PC-3 (cell line): ENCODE data around the gene LUC7L. TPM values are rescaled to one million over a fixed set of nuclear protein-coding genes. Genes with fewer than 3 reads are reported as not detected.

ENCODE experiments used
- ATAC-seq: fragments of 200-7000 bp; cut with Tn5 transposase; 2 replicates; pipeline ENCODE4 v1.9.1; 2020; ENCODE audit warnings: mild to moderate bottlenecking, moderate library complexity
- BruUV-seq: library from RNA; stranded (reverse); fragments of 400-500 nt; replicated peaks from 2 replicates; lab custom pipeline; 2021; lab: Mats Ljungman, UMichigan
- CTCF ChIA-PET: fragments of 300-600 bp; sonication (Branson Sonifier 250); formaldehyde crosslinking; loops from one replicate; lab custom pipeline; 2022; ENCODE audit warnings: antibody characterized with exemption; lab: Charles Lee
- POLR2A ChIA-PET: fragments of 300-600 bp; sonication (Branson Sonifier 250); formaldehyde crosslinking; loops from one replicate; lab custom pipeline; 2022; ENCODE audit warnings: antibody characterized with exemption; ENCODE audit not compliant: unreplicated experiment; lab: Charles Lee
- DNase-seq: peaks from one replicate; pipeline ENCODE4 v3.0.0-alpha.2; 2015
- H2AFZ ChIP-seq: fragments of 300-600 bp; sonication (generic); 2 replicates; pipeline ENCODE4 v1.6.0; 2016; ENCODE audit warnings: antibody characterized with exemption, low read length
- H3F3A ChIP-seq: fragments of 300-600 bp; sonication (generic); one replicate; pipeline ENCODE4 v1.6.0; 2017; ENCODE audit warnings: antibody characterized with exemption, low read length, control low read depth, mild to moderate bottlenecking; ENCODE audit not compliant: unreplicated experiment
- H3K27ac ChIP-seq: fragments of 300-600 bp; sonication (generic); 2 replicates; pipeline ENCODE4 v1.5.1; 2016; ENCODE audit warnings: mild to moderate bottlenecking, low read length
- H3K27me3 ChIP-seq: fragments of 300-600 bp; sonication (generic); 2 replicates; pipeline ENCODE4 v1.6.1; 2016; ENCODE audit warnings: low read length, mixed read lengths
- H3K36me3 ChIP-seq: fragments of 300-600 bp; sonication (generic); 2 replicates; pipeline ENCODE4 v1.6.1; 2016; ENCODE audit warnings: low read depth, mixed run types, low read length, mixed read lengths
- H3K4me1 ChIP-seq: fragments of 300-600 bp; sonication (generic); 2 replicates; pipeline ENCODE4 v1.5.1; 2016; ENCODE audit warnings: low read length; ENCODE audit not compliant: insufficient read depth
- H3K4me2 ChIP-seq: fragments of 300-600 bp; sonication (generic); 2 replicates; pipeline ENCODE4 v1.6.0; 2016; ENCODE audit warnings: low read length
- H3K4me3 ChIP-seq: fragments of 300-600 bp; sonication (generic); 2 replicates; pipeline ENCODE4 v1.5.1; 2016; ENCODE audit warnings: mild to moderate bottlenecking, low read length, mixed read lengths
- H3K79me2 ChIP-seq: fragments of 300-600 bp; sonication (generic); 2 replicates; pipeline ENCODE4 v1.6.1; 2017; ENCODE audit warnings: low read length, mixed read lengths
- H3K9ac ChIP-seq: fragments of 300-600 bp; sonication (generic); 2 replicates; pipeline ENCODE4 v1.6.0; 2016; ENCODE audit warnings: mild to moderate bottlenecking, low read length
- H3K9me2 ChIP-seq: fragments of 300-600 bp; sonication (generic); replicated peaks from 2 replicates; pipeline ENCODE4 v1.6.1; 2016; ENCODE audit warnings: mixed run types, low read length, mixed read lengths
- H3K9me3 ChIP-seq: fragments of 300-600 bp; sonication (generic); 2 replicates; pipeline ENCODE4 v1.6.1; 2016; ENCODE audit warnings: low read length, mixed read lengths
- H4K20me1 ChIP-seq: fragments of 300-600 bp; sonication (generic); 2 replicates; pipeline ENCODE4 v1.6.1; 2016; ENCODE audit warnings: low read length, mixed read lengths
- EZH2 ChIP-seq: fragments of 300-600 bp; sonication (generic); IDR thresholded peaks from one replicate; pipeline ENCODE4 v1.6.1; 2017; ENCODE audit warnings: antibody characterized with exemption, mild to moderate bottlenecking, low read length; ENCODE audit not compliant: unreplicated experiment
- EZH2phosphoT487 ChIP-seq: fragments of 300-600 bp; sonication (generic); IDR thresholded peaks from 2 replicates; pipeline ENCODE4 v1.6.1; 2018; ENCODE audit warnings: mild to moderate bottlenecking, antibody characterized with exemption, low read length, borderline replicate concordance
- intact Hi-C: fragments of 100-400 bp; cut with micrococcal nuclease; formaldehyde crosslinking; loops from 2 replicates; pipeline ENCODE4 v1.9.0; 2023
- total RNA-seq: library from RNA; depleted of rRNA; stranded (reverse); fragments of >200 nt; gene quantifications from 2 replicates; pipeline ENCODE4 v1.2.3, GENCODE V29; 2014
- TF ChIP-seq, protein P1 (sequence below): fragments of 300-600 bp; sonication (generic); conservative IDR thresholded peaks from 2 replicates; pipeline ENCODE4 v1.5.1; 2017; ENCODE audit warnings: antibody characterized with exemption, low read depth, mild to moderate bottlenecking, low read length

The LUC7L gene
- total RNA-seq, 1 experiment from 2014 or later = 46.0 TPM

DNA sequence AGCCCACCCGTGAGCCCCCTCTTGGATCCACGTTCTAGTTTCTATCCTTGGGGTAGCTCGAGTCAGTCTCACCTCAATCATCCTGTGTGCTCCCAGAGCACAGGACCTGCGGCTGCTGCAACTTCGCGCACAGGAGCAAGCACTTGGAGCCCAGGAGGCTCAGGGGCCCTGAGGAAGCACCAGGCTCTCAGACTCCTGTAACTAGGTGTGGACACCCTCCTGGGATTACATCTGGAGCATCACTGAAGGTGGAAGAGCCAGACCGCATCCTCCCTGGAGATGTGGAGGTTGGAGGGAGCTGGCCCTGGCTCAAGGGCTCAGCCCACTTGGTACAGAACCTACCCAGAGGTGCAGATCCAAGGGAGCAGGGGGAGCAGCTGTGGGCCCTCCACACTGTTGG, 46.2 kb downstream of the LUC7L start:
- Histone ChIP-seq H3K27ac (no peak overlapping the region), H3K27me3 (peaks cover 1% of the 10 kb centered on the region), H3K4me1 (peaks cover 5% of the 10 kb centered on the region; the same call in 1 of the 2 replicates), H3F3A (no peaks in the 10 kb centered on the region), H3K9me2 (no peaks in the 10 kb centered on the region), H2AFZ (no peak overlapping the region), H3K79me2 (no peaks in the 10 kb centered on the region), H3K9me3 (no peaks in the 10 kb centered on the region), H3K4me2 (no peak overlapping the region), H3K9ac (no peak overlapping the region), H3K4me3 (no peak overlapping the region), H3K36me3 (peaks cover 4% of the 10 kb centered on the region; the same call in 1 of the 2 replicates), H4K20me1 (no peaks in the 10 kb centered on the region)
- DNase-seq = no peak
- CTCF ChIA-PET = interaction anchor here (0.6 kb wide), 1 partner anchor 86 kb away, joined by 6 read pairs; no protein-coding TSS in a partner anchor
- TF ChIP-seq EZH2 (no peak), EZH2phosphoT487 (no peak)
- TF ChIP-seq, protein P1, sequence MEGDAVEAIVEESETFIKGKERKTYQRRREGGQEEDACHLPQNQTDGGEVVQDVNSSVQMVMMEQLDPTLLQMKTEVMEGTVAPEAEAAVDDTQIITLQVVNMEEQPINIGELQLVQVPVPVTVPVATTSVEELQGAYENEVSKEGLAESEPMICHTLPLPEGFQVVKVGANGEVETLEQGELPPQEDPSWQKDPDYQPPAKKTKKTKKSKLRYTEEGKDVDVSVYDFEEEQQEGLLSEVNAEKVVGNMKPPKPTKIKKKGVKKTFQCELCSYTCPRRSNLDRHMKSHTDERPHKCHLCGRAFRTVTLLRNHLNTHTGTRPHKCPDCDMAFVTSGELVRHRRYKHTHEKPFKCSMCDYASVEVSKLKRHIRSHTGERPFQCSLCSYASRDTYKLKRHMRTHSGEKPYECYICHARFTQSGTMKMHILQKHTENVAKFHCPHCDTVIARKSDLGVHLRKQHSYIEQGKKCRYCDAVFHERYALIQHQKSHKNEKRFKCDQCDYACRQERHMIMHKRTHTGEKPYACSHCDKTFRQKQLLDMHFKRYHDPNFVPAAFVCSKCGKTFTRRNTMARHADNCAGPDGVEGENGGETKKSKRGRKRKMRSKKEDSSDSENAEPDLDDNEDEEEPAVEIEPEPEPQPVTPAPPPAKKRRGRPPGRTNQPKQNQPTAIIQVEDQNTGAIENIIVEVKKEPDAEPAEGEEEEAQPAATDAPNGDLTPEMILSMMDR = no peak
- intact Hi-C loops = no loop called here
- BruUV-seq = no TSS peak
- ATAC-seq = no peak
- POLR2A ChIA-PET = no interaction called here

- BruUV-seq = no TSS peak
- no peaks in the 10 kb centered on the region for H3K79me2 ChIP-seq
- no peak overlapping the region for H3K27ac ChIP-seq
- no peaks in the 10 kb centered on the region for H4K20me1 ChIP-seq
- H3K4me1 ChIP-seq = peaks cover 5% of the 10 kb centered on the region; the same call in 1 of the 2 replicates
- DNase-seq (peak; percentile 68), ATAC-seq (peak; percentile 27)
- H3K9me2 ChIP-seq = no peaks in the 10 kb centered on the region
- no peaks in the 10 kb centered on the region for H3K9me3 ChIP-seq
- POLR2A ChIA-PET = no interaction called here
- intact Hi-C loops = loop anchor here (2.0 kb wide), 1 partner anchor 75 kb away; no protein-coding TSS in a partner anchor
- H3K27me3 ChIP-seq = peaks cover 10% of the 10 kb centered on the region
- H3K4me3 ChIP-seq = 0 out of 2 replicates have a peak overlapping the region, but pooled peaks have one; percentile 42
- TF ChIP-seq EZH2phosphoT487 = no peak
- TF ChIP-seq, protein P1 = peak; percentile 83
- no peaks in the 10 kb centered on the region for H3F3A ChIP-seq
- no peaks in the 10 kb centered on the region for H3K36me3 ChIP-seq
- H2AFZ ChIP-seq = no peak overlapping the region
- H3K9ac ChIP-seq = no peak overlapping the region
- CTCF ChIA-PET = interaction anchor here (0.7 kb wide), 1 partner anchor 125 kb away, joined by 3 read pairs; no protein-coding TSS in a partner anchor
- no peak overlapping the region for H3K4me2 ChIP-seq
Observed at GRCh38 chr16:181565-182021, 47.7 kb downstream of the LUC7L start.
